ENCODE results near the gene MFSD2A. TPM values are rescaled to one million over a fixed set of nuclear protein-coding genes. Genes with fewer than 3 reads are reported as not detected.
"Not testable (repeated sequence)": the region's sequence is repeated elsewhere in the genome, so short reads cannot be mapped to it uniquely, and the experiment has no call there.

Gene MFSD2A
- total RNA-seq: 108 TPM

DNA sequence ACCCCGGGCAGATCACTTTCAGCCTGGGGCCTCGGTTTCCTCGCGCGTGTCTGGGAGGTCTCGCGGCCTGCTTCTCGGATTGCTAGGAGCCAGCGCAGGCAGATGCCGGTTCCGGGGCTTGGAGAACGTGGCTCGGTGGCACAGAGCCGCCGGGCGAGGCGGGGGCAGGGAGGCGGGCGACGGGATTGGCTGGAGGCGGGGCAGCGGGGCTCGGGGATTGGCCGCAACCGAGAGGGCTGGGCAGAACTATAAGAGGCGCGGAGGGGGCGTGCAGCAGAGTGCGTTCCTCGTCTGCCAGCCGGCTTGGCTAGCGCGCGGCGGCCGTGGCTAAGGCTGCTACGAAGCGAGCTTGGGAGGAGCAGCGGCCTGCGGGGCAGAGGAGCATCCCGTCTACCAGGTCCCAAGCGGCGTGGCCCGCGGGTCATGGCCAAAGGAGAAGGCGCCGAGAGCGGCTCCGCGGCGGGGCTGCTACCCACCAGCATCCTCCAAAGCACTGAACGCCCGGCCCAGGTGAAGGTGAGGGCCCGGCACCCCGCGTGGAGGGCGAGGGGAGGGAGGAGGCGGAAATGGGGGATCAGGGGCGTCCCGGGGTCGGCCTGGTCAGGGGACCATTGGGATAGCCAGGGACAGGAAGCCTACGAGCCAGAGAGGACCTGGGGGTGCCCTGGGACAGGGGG, at the start of gene MFSD2A:
Gene MFSD2A, plus strand, starts transcription at position 276 of the 677 bp plus-strand sequence. Its CDS starts 148 bp downstream, at position 424.
- DNase-seq (ENCODE audit: low spot score): peak; percentile 97
- ATAC-seq: peak; percentile 83

DNA sequence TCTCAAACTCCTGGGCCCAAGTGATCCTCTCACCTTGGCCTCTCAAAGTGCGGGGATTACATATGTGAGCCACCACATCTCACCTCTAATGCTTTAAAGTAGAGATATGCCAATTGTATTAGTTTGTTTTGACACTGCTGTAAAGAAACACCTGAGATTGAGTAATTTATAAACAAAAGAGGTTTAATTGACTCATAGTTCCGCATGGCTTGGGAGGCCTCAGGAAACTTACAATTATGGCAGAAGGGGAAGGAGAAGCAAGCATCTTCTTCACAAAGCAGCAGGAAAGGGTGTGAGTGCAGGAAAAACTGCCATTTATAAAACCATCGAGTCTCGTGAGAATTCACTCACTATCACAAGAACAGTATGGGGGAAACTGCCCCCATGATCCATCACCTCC, 49.8 kb upstream of the MFSD2A start:
- ATAC-seq (no peak), DNase-seq (ENCODE audit: low spot score) (no peak)

DNA sequence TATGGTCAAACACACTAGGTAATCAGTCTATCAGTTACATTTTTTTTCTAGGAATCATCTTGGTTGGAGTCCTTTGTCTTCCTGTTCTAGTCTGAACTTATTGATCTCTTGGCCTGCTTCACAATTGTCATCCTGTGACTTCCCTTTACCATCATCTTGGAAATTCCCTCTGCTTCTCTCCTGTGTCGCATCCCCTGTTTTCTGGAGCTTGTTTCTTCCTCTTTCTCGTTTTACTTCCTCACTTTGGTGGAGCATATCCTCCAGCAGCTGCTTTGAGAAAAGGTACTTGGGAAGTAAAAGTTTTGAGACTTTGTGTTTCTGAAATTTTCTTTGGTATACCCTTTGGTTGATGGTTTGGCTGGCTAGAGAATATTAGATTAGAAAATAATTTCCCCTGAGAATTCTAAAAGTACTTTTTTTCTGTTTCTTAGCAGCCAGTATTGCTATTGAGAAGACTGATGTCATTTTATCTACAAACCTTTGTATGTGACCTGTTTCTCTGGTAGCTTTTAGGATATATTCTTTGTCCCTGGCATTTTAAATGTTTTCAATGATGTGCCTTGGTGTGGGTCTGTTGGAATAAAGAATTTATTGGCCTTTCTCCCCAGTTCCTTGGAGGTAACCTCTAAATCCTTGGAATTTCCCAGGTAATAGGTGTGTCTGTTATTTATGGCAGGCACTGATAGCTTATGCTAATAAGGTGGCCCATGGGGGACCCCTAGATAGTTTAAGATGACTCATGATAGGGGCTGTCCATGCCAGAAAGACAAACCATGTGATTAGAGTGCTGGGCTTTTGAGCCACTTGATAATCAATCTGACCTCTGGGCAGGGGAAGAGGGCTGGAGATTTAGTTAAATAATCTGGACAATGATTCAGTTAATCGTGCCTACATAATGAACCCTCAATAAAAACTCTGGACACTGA, 47.2 kb upstream of the MFSD2A start:
- ATAC-seq: no peak
- DNase-seq (ENCODE audit: low spot score): no peak

DNA sequence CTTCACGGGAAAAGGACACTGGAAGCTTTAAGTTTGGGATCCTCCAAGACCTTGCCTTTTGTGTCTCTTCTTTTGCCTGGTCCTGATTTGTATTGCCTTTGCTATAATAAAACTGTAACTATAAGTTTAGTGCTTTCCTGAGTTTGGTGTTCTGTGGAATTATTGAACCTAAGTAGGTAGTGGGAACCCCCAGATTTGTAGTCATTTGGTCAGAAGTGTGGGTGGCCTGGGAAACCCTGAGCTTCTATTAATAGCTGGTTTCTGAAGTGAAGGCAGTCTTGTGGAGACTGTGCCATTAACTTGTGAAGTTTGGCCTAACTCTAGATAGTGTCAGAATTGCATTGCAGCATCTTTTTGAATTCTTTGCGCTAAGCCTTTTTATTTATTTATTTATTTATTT, 46.4 kb upstream of the MFSD2A start:
- ATAC-seq (no peak), DNase-seq (ENCODE audit: low spot score) (no peak)

DNA sequence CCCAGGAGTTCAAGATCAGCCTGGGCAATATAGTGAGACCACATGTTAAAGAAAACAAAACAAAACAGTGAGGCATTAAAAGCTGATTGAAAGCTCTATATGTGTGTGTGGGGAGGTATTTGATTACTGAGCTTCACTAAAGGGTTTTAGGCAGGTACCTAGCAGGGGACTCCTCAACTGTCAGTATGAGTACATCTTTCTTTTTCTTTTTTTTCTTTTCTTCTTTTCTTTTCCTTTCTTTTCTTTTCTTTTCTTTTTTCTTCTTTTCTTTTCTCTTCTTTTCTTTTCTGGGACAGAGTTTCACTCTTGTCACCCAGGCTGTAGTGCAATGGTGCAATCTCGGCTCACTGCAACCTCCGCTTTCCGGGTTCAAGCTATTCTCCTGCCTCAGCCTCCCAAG, 44.7 kb upstream of the MFSD2A start:
- DNase-seq (ENCODE audit: low spot score) (no peak), ATAC-seq (no peak)

DNA sequence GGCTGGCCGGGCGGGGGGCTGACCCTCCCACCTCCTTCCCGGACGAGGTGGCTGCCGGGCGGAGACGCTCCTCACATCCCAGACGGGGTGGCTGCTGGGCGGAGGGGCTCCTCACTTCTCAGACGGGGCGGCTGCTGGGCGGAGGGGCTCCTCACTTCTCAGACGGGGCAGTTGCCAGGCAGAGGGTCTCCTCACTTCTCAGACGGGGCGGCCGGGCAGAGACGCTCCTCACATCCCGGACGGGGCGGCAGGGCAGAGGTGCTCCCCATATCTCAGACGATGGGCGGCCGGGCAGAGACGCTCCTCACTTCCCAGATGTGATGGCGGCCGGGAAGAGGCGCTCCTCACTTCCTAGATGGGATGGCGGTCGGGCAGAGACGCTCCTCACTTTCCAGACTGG, 41.8 kb upstream of the MFSD2A start:
- not testable (repeated sequence) for ATAC-seq; DNase-seq (ENCODE audit: low spot score)

DNA sequence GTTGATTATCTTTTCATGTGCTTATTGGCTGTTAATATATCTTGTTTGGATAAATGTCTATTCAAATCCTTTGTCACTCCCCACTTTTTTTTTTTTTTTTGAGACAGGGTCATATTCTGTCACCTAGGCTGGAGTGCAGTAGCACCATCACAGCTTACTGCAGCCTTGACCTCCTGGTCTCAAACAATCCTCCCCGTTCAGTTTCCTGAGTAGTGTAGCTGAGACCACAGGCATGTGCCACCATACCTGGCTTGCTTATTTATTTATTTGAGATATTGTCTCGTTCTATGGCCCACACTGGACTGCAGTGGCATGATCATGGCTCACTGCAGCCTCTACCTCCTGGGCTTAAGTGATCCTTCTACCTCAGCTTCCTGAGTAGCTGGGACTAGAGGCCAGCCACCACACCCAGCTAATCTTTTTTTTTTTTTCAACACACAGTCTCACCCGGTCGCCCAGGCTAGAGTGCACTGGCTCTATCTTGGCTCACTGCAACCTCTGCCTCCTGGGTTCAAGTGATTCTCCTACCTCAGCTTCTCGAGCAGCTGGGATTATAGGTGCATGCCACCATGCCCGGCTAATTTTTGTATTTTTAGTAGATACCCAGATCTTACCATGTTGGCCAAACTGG, 39.3 kb upstream of the MFSD2A start:
- no peak for DNase-seq (ENCODE audit: low spot score)
- ATAC-seq: no peak

DNA sequence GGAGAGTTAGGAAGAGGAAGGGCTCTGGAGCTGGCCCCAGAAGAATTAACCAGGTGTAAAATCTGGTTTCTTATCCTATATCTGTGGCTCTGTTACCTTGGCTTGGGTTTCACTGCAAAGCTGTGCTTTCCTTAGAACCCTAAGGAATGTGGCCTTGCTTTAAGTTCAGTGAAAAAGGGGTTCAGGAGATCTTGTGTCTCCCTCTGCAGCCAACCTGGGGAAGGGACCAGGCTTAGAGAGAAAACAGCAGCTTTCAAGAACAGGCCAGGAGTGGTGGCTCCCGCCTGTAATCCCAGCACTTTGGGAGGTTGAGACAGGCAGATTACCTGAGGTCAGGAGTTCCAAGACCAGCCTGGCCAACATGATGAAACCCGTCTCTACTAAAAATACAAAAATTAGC, 37.1 kb upstream of the MFSD2A start:
- ATAC-seq (no peak), DNase-seq (ENCODE audit: low spot score) (no peak)

DNA sequence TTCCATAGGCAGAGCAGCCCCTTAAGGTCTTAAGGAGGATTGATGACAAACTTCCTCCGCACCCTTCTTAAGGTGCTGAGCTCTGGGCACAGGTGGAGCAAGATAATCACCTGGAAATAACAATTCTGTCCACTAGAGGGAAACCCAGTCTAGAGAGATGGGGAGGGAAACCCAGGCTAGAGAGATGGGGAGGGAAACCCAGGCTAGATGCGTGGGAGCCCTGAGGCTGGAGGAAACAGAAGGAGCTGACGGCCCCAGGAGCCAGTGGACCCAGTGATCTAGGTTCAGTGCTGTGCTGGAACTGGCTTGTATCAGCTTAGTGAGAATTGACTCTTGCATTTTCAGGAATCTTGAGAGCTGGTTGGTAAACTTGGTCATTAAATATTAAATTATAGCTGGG, 35.4 kb upstream of the MFSD2A start:
- DNase-seq (ENCODE audit: low spot score) (no peak), ATAC-seq (peak; percentile 84)

DNA sequence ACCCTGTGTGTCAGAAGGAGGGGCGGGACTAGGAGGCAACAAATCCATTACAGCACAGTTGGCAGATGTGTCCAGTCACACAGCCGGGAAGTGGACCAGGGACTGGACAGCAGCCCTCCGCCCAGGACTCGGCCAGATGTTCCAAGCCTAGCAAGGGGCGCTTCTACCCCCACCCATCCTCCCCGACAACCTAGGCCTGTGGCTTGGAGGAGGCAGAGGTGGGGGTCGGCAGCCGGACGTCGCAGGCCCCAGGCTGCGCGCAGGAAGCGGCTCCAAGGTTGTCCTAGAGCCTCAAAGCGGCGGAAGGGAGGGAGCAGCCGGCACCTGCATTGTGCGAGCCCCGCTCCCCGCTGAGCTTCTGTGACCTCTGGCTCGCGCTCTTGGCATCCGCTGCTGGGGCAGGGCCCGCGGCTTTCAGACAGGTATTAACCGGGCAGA, 32.7 kb upstream of the MFSD2A start:
- DNase-seq (ENCODE audit: low spot score) (peak; percentile 87), ATAC-seq (peak; percentile 69)

DNA sequence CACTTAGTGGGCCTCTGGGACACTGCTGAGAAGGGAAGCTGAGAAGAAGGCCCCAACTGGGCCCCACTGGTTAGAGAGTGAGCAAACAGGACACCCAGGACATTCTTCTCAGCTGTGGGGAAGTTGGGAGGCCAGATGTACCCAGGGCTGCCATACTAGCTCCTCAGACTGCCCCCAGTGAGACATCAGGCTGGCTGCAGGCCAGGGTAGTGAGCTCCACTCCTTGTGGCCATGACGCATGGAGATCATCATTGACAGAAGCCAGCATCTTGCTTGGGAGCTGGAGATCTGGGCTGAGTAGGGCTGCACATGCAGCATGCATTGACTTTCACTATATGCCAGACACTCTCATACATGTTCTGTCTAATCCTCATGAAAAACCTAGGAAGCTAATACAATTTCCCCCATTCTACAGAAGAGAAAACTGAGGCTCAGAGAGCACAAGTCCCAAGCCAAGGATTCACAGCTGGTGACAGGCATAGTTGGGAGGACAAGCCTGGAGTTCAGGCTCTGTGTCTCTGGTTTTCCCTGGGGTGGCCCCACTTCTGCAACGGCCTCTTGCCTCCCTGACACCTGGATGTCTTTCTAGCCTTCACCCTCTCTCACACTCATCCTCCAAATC, 29.1 kb upstream of the MFSD2A start:
- DNase-seq (ENCODE audit: low spot score): no peak
- ATAC-seq: no peak

DNA sequence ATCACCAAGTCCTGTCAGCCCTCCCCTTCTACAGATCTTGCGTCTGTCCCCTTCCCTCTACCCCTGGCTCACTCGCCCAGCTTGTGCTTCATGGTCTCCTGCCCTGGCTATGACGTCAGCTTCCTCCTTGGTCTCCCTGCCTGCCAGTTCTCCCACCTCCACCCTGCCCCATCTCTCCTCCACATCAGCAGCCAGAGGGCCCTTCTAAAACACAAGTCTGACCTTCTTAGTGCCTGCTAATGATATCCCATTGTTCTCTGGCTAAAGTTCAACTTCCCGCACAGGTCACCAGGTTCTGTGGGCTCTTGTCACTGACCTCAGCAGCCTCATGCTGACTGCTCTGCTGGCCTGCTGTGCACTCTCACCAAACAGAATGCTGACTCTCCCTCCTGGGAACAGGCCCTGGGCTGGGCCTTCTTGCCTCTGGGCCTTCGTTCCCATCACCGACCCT, 28.6 kb upstream of the MFSD2A start:
- ATAC-seq (peak; percentile 45), DNase-seq (ENCODE audit: low spot score) (peak; percentile 81)

DNA sequence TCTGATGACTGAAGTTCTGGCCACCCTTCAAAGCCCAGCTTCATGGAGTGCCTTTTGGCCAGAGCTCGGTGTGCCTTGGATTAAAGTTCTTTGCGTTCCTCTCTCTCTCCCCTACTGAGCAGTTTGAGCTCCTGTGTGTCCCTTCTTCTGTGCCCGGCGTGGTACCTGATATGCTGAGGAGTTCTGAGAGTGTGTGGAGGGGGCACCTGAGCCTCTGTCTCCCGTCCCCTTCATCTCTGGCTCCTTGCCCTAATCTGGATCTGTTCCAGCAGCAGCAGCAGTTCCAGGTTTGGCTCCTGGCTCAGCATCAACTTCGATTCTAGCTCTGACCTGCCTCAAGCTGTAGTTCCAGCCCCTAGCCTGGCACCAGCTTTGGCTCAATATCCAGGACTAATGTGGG, 28.1 kb upstream of the MFSD2A start:
- ATAC-seq (peak; percentile 47), DNase-seq (ENCODE audit: low spot score) (peak; percentile 84)

DNA sequence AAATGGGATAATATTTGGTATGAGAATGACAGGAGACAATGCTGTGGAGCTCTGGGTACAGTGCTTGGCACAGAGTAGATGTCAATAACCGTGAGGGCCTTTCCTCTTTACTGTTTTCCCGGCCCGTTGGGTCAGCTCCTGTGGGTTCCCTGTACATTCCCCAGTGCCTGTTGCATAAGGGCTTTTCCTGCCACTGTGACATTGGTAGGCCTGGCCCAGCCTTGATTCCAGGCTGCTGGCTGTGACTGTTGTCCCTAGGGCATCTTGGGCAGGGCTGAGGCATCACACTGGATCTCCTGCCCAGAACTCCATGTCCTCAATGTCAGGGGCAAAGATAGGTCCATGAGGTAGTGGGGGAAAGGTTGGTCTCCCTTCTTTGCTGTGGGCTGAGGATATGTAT, 27.4 kb upstream of the MFSD2A start:
- ATAC-seq (peak; percentile 58), DNase-seq (ENCODE audit: low spot score) (peak; percentile 96)

DNA sequence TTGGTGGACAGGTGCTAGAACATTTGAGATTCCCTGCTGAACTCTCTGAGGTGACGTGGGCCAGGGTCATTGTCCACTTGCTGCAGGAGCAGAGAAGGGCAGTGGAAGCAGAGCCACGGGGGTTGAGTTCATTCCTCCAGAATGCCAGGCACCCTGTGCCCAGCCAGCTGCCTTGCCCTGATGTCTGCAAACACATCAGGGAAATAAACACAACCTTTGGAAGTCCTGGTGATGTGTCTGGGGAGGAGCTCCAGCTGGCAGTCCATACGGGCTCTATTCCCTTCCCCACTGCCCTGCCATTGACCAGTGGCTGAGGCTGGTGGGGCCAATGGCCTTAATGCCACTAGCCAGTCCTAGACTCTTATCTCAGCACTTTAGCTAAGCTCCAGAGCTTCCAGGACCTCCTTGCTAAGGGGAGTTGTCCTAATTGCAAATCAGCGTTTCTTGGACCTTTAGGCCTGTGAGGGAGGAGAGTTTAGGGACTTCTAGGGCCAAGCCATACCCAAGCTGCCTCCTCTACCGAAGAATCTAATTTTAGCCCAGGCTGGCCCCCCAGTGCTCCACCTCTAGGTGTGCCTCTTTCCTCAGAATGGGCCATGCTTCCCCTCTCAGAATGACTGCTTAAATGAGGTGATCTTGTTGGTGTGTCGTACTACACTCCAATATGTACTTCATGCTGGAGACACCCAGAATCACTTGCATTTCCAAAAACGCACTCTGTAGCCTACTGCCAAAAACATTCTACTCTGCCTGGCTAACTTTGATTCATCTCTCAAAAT, 25.9 kb upstream of the MFSD2A start:
- DNase-seq (ENCODE audit: low spot score) (peak; percentile 97), ATAC-seq (peak; percentile 71)

DNA sequence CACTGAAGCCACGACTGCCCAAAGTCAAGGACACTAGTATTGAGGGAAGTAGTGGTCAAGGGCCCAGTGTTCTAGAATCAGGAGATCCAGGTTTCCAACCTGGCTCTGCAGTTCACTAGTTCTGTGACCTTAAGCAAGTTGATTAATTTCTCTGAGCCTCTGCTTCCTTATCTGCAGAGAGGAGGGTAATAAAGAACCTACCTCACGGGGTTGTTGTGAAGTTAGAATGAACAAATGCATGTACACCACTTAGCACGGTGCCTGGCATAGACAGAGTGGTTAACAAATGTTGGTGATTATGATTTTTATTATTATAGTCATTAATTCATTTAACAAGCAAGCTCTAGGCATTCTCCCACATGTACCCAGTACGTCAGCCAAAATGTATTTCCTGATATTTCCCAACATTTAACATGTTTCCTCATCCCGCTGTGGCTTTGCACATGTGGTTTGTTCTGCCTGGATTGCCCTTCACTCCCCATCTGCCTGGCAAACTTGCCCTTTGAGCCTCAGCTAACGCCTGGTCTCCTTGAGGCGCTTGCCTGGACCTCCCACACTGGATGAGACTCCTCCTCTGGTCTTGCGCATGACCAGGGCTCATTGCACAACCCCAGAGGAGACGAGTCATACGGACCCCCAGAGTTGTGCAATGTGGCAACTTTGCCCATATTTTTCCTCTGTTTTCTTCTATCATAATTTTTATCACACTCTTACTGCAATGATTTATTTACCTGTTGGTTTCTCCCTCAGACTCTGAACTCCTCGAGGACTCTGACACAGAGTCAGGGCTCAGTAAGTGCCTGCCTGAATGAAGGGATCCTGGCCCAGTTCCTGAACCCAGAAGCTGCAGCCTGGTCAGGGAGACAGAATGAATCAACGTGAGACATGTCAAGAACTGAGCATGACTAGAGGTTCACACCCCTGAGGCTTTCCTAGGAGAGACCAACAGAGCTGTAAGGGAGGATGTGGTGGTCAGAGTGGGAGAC, 20.7 kb upstream of the MFSD2A start:
- ATAC-seq: peak; percentile 70

DNA sequence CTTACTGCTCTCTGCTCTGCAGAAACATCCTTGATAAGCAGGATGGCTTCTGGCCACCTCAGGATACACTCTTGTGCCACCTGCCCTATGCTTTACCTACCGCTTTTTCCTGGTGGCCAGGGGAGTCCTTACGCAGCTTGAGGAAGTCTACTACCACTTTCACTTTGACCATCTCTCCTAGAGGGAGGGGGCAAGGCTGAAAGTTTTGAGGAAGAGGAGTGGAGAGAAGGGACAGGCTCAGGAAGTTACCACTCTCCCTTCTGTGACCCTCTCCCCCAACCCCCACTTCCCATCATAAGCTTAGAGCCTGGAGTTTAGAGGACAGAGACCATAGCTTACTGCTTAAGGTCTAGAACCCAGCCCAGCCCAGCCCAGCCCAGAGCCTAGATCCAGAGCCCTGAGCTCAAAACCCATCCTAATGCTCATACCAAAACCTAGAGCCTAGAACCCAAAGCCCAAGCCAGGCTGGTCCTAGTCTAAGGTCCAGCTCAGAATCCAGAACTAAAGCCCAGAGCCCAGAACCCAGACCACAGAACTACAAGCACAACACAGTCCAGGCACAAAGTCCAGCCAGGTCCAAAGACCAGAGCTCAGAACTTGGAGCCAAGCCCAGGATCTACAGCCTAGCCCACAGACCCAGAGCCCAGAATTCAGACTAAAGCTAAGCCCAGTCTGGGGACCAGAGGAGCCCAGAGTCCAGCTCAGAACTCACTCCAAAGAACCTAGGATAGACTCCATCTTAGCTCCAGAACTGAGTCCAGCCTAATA, 18.0 kb upstream of the MFSD2A start:
- DNase-seq (ENCODE audit: low spot score) (peak; percentile 88), ATAC-seq (peak; percentile 74)

More for the DNA sequence above, 20.7 kb upstream of the MFSD2A start:
- DNase-seq (ENCODE audit: low spot score): peak; percentile 93

DNA sequence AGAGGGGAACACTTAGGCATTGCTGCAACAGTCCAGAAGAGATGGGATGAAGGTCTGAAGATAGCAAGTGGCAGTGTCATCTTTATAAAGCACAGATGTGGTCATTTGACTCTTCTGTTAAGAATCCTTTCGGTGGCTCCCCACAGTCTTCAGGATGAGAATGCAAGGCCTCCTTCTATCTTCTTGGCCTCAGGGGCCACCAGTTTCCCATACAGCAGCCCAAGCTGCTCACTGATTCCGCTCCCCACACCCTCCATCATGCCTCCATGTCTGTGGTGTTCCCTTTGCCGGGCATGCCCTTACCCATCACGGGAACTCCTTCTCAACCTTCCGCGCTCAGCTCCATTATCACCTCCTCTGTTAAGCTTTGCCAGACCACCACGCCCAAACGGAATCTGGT, 16.1 kb upstream of the MFSD2A start:
- no peak for ATAC-seq
- DNase-seq (ENCODE audit: low spot score): no peak

Measured in left lobe of liver (tissue), 2 donors.